HuH-7 (cell line): ENCODE data around the gene CAMLG.

ENCODE experiments used
- DNase-seq: peaks from one replicate; pipeline ENCODE4 v3.0.0; 2011; ENCODE audit warnings: low spot score

Gene CAMLG

GRCh38 chr5:134784241-134784920 is 46.0 kb downstream of the CAMLG start:
- DNase-seq: no peak

GRCh38 chr5:134784946-134785620 is 46.7 kb downstream of the CAMLG start:
- DNase-seq: no peak

GRCh38 chr5:134787692-134788091 is 49.3 kb downstream of the CAMLG start:
- no peak for DNase-seq

- no peak for DNase-seq
Measured at GRCh38 chr5:134791580-134791979, 53.2 kb downstream of the CAMLG start.

- no peak for DNase-seq
Measured at GRCh38 chr5:134792286-134792685, 53.9 kb downstream of the CAMLG start.

GRCh38 chr5:134793111-134793510 is 54.8 kb downstream of the CAMLG start:
- no peak for DNase-seq

GRCh38 chr5:134794082-134794481 is 55.7 kb downstream of the CAMLG start:
- no peak for DNase-seq

- DNase-seq: no peak
Measured at GRCh38 chr5:134794819-134795218, 56.5 kb downstream of the CAMLG start.

GRCh38 chr5:134798468-134798867 is 60.1 kb downstream of the CAMLG start:
- DNase-seq: no peak
